Measurements from ENCODE around the gene PTK7. TPM values are rescaled to one million over a fixed set of nuclear protein-coding genes. Genes with fewer than 3 reads are reported as not detected.

PTK7 gene
- total and polyA plus RNA-seq, 2 of the 8 experiments (the other 6 are each of a cell fraction or from before 2014, with no cell fraction given), result 110 to 138 TPM

GRCh38 chr6:43128926-43129325, 52.8 kb downstream of the PTK7 start:
- no peak overlapping the region for H3K56ac ChIP-seq (replicated peaks; ENCODE audit: insufficient read length, low read depth, low read length)
- H3K23ac ChIP-seq (ENCODE audit: insufficient read length), result no peak overlapping the region
- H4K91ac ChIP-seq (replicated peaks; ENCODE audit: insufficient read length, low read length), result no peak overlapping the region
- H3K9ac ChIP-seq (replicated peaks in 1 of 4; ENCODE audit: extremely low read depth in 1 of 4, low read depth in 3 of 4, low read length in 3 of 4), result no peak overlapping the region
- WGBS, 2 experiments (ENCODE audit: extremely low coverage in 1 of 2, insufficient coverage in 1 of 2, insufficient read length in 1 of 2, insufficient replicate concordance in 2 of 2, low coverage in 1 of 2, low lambda C conversion rate in 2 of 2, missing lambda C conversion rate in 1 of 2), result 90% methylated on average over 16 of the region's 16 CpGs; no CpG with 5 or more reads in 1 of the 2 experiments
- DNase-seq (ENCODE audit: low read depth in 1 of 2, low spot score in 2 of 2), result no peak
- no peak overlapping the region for H3K14ac ChIP-seq (ENCODE audit: insufficient read length)
- no peak overlapping the region for H3K4ac ChIP-seq (replicated peaks; ENCODE audit: insufficient read length, low read depth, low read length)
- no peak overlapping the region for H3K4me2 ChIP-seq (ENCODE audit: insufficient read depth in 1 of 2, low read depth in 2 of 2, low read length in 2 of 2)
- H4K5ac ChIP-seq (ENCODE audit: insufficient read length, low read depth, low read length), result no peak overlapping the region
- H2BK12ac ChIP-seq (ENCODE audit: low read depth, low read length), result no peak overlapping the region
- H2AFZ ChIP-seq (ENCODE audit: low read length), result no peak overlapping the region
- H3K27ac ChIP-seq (ENCODE audit: low read depth, low read length), result no peak overlapping the region
- no peaks in the 10 kb centered on the region for H3K9me3 ChIP-seq (ENCODE audit: insufficient read depth in 2 of 2, low read depth in 1 of 2, low read length in 1 of 2)
- H3K4me3 ChIP-seq (ENCODE audit: extremely low read depth in 1 of 4, insufficient read depth in 2 of 4, low read depth in 3 of 4, low read length in 4 of 4), result no peak overlapping the region
- TF ChIP-seq CEBPB (IDR thresholded peaks at IDR 0.05; ENCODE audit: low read depth, low read length) (no peak), POLR2A (IDR thresholded peaks at IDR 0.05; ENCODE audit: control extremely low read depth in 1 of 2, low read depth in 2 of 2, low read length in 2 of 2) (no peak), KDM5A (IDR thresholded peaks at IDR 0.05; ENCODE audit: low read length) (no peak), CBX5 (IDR thresholded peaks at IDR 0.05; ENCODE audit: low read depth, low read length) (no peak), JUN (IDR thresholded peaks at IDR 0.05; ENCODE audit: low read depth, low read length) (no peak), BACH1 (IDR thresholded peaks at IDR 0.05; ENCODE audit: low read length) (no peak), GTF2F1 (IDR thresholded peaks at IDR 0.05; ENCODE audit: borderline replicate concordance, low read depth, low read length) (no peak), TAF7 (optimal IDR thresholded peaks at IDR 0.05; ENCODE audit: borderline replicate concordance, low read depth, low read length) (no peak), NANOG (IDR thresholded peaks at IDR 0.05; ENCODE audit: insufficient read depth, low read depth, low read length, poor library complexity, severe bottlenecking) (no peak), SIRT6 (IDR thresholded peaks at IDR 0.05; ENCODE audit: low read length) (no peak)
- H3K36me3 ChIP-seq (ENCODE audit: control insufficient read depth in 2 of 4, insufficient read depth in 4 of 4, low read length in 3 of 4), result peaks cover 2 to 13% (median 10%) of the 10 kb centered on the region in 4 experiments; a peak in 6 of 8 replicates
- peaks cover 12 to 21% of the 10 kb centered on the region in 2 experiments for H4K20me1 ChIP-seq (replicated peaks in 1 of 2; ENCODE audit: control insufficient read depth in 1 of 2, insufficient read depth in 2 of 2, low read length in 2 of 2)
- H3K27me3 ChIP-seq (replicated peaks in 1 of 4; ENCODE audit: control insufficient read depth in 3 of 4, extremely low read depth in 1 of 4, insufficient read depth in 3 of 4, low read length in 3 of 4), result no peaks in the 10 kb centered on the region
- no peak for FAIRE-seq
- H3K18ac ChIP-seq (ENCODE audit: extremely low read depth, low read length), result no peak overlapping the region
- no peak overlapping the region for H2BK15ac ChIP-seq (ENCODE audit: low read length)
- no peaks in the 10 kb centered on the region for H3K23me2 ChIP-seq (ENCODE audit: low read depth, low read length)
- peaks cover 1 to 15% (median 5%) of the 10 kb centered on the region in 4 experiments for H3K4me1 ChIP-seq (replicated peaks in 1 of 4; ENCODE audit: control insufficient read depth in 3 of 4, insufficient read depth in 4 of 4, low read length in 3 of 4)
- ChIA-PET CTCF (ENCODE audit: partially characterized antibody) (interaction anchor here (0.7 to 4.0 kb wide), 24 partner anchors 9 to 181 kb away, joined by 3 to 27 read pairs (median 5); partner anchors contain the start of genes KLHDC3 and MEA1), POLR2A (ENCODE audit: partially characterized antibody) (interaction anchor here (0.7 to 1.4 kb wide), 4 partner anchors 57 to 69 kb away, joined by 3 to 5 read pairs (median 4); partner anchors contain the start of genes KLC4 and MRPL2)
- no peak overlapping the region for H2BK20ac ChIP-seq (ENCODE audit: low read length)
- no peak overlapping the region for H2AK5ac ChIP-seq (ENCODE audit: low read depth, low read length)
- H4K8ac ChIP-seq (ENCODE audit: extremely low read depth, insufficient read depth, low read length), result no peak overlapping the region
- no peak overlapping the region for H2BK5ac ChIP-seq (ENCODE audit: low read depth, low read length)
- H3K79me1 ChIP-seq (ENCODE audit: low read depth, low read length), result peaks cover 15% of the 10 kb centered on the region; the same call in 1 of the 2 replicates
- H2BK120ac ChIP-seq (replicated peaks; ENCODE audit: low read depth, low read length), result no peak overlapping the region
- peaks cover 0 to 32% of the 10 kb centered on the region in 2 experiments; a peak in 2 of 4 replicates for H3K79me2 ChIP-seq (ENCODE audit: control insufficient read depth in 1 of 2, insufficient read depth in 2 of 2, low read length in 2 of 2)
